ENCODE measurements around the gene LOXL3.

DNA sequence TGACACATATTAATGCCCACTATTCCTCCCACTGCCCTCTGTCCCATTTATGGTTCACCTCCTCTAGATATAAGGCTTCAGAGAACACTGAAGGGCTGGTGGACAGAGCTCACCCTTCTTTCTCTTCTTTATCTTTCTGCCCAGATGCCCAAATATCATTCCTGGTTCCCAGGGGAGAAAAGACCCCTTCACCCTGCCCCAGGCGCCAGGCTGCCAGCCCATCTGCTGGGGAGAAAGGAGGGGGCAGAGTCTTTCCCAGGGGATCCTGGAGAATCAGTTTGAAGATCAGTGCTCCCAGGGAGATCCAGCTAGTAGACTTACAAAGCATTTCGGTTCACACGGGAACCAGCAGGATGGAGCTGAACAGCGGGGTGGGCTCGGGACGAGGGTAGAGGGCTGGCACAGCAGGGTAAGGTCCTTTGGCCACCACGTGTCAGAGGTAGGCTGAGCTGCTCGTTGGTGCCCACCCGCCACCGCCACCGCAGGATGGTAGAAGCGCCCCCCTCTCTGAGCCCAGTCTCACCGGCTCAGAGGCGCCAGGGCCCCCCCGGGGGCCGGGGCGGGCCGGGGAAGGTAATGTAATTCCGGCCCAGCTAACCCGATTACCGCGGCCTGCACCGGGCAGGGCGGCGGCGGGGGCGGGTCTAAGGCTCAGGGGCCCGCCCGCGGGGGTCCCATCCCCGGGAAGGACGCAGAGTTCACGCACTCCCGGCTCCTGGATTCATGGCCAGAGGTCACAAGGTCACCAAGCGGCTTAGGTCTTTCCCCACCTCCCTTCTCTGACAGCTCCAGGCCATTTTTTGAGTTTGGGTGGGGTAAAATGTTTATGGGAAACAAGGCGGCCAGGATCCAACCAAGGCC is 40.8 kb downstream of the LOXL3 start:
- TF ChIP-seq, protein P1, sequence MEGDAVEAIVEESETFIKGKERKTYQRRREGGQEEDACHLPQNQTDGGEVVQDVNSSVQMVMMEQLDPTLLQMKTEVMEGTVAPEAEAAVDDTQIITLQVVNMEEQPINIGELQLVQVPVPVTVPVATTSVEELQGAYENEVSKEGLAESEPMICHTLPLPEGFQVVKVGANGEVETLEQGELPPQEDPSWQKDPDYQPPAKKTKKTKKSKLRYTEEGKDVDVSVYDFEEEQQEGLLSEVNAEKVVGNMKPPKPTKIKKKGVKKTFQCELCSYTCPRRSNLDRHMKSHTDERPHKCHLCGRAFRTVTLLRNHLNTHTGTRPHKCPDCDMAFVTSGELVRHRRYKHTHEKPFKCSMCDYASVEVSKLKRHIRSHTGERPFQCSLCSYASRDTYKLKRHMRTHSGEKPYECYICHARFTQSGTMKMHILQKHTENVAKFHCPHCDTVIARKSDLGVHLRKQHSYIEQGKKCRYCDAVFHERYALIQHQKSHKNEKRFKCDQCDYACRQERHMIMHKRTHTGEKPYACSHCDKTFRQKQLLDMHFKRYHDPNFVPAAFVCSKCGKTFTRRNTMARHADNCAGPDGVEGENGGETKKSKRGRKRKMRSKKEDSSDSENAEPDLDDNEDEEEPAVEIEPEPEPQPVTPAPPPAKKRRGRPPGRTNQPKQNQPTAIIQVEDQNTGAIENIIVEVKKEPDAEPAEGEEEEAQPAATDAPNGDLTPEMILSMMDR (conservative IDR thresholded peaks at IDR 0.05; ENCODE audit: low read depth, low read length): no peak
- TF ChIP-seq EZH2 (IDR thresholded peaks at IDR 0.05; ENCODE audit: borderline replicate concordance, low read depth, low read length, poor library complexity, severe bottlenecking): peak; percentile 27
